Measurements from ENCODE around the gene CTNNBIP1. TPM values are rescaled to one million over a fixed set of nuclear protein-coding genes. Genes with fewer than 3 reads are reported as not detected.

Gene CTNNBIP1
- total and polyA plus RNA-seq, 2 donors (not counting 1 experiment from before 2014, with no cell fraction given): 6.9 to 8.7 TPM

- Histone ChIP-seq H4K20me1 (ENCODE audit: control insufficient read depth, insufficient read depth, low read length, poor library complexity, severe bottlenecking) (peaks cover 32% of the 10 kb centered on the region), H3K36me3 (replicated peaks in 1 of 2; ENCODE audit: control extremely low read depth in 1 of 2, control insufficient read depth in 1 of 2, extremely low read depth in 1 of 2, insufficient read depth in 2 of 2, low read length in 1 of 2) (no peaks in the 10 kb centered on the region), H3K79me2 (ENCODE audit: control insufficient read depth, insufficient read depth, low read length) (peaks cover 23% of the 10 kb centered on the region), H3K9me3 (ENCODE audit: control extremely low read depth in 1 of 3, control insufficient read depth in 2 of 3, insufficient read depth in 1 of 3, low read length in 2 of 3) (peaks cover 0 to 5% (median 0%) of the 10 kb centered on the region in 3 donors), H3K9ac (ENCODE audit: low read length) (peak overlapping the region; percentile 72), H2AFZ (ENCODE audit: insufficient read depth, low read depth, low read length, poor library complexity, severe bottlenecking) (peak overlapping the region; percentile 98), H3K4me3 (ENCODE audit: control extremely low read depth in 1 of 5, extremely low read depth in 1 of 5, insufficient read depth in 1 of 5, low read depth in 2 of 5, low read length in 4 of 5) (peak overlapping the region in 4 of 5 experiments; percentile 63 to 86 (median 66)), H3K4me2 (replicated peaks; ENCODE audit: low read depth, low read length, poor library complexity, severe bottlenecking) (peak overlapping the region; percentile 97), H3K4me1 (ENCODE audit: control insufficient read depth in 2 of 2, insufficient read depth in 2 of 2, low read length in 2 of 2) (peaks cover 38 to 39% of the 10 kb centered on the region in 2 donors), H3K27ac (ENCODE audit: low read length in 2 of 2) (peak overlapping the region; percentile 47 to 73), H3K27me3 (replicated peaks in 1 of 4; ENCODE audit: control extremely low read depth in 1 of 4, control insufficient read depth in 3 of 4, insufficient read depth in 4 of 4, low read length in 3 of 4) (no peaks in the 10 kb centered on the region)
- ChIA-PET POLR2A (no interaction called here), CTCF (no interaction called here)
- intact Hi-C loops (cut with micrococcal nuclease): loop anchor here (1.0 to 5.0 kb wide), 6 partner anchors 26 to 870 kb away; partner anchors contain the start of genes H6PD, SLC25A33 and TMEM201
- H3K9me3 Mint-ChIP-seq (ENCODE audit: insufficient read depth): no peaks in the 10 kb centered on the region
- DNase-seq (no peak), ATAC-seq (ENCODE audit: low read depth) (no peak)
- TF ChIP-seq EZH2 (IDR thresholded peaks at IDR 0.05; ENCODE audit: borderline replicate concordance, insufficient read depth, low read depth, low read length, poor library complexity, severe bottlenecking): no peak
- TF ChIP-seq, protein P1, sequence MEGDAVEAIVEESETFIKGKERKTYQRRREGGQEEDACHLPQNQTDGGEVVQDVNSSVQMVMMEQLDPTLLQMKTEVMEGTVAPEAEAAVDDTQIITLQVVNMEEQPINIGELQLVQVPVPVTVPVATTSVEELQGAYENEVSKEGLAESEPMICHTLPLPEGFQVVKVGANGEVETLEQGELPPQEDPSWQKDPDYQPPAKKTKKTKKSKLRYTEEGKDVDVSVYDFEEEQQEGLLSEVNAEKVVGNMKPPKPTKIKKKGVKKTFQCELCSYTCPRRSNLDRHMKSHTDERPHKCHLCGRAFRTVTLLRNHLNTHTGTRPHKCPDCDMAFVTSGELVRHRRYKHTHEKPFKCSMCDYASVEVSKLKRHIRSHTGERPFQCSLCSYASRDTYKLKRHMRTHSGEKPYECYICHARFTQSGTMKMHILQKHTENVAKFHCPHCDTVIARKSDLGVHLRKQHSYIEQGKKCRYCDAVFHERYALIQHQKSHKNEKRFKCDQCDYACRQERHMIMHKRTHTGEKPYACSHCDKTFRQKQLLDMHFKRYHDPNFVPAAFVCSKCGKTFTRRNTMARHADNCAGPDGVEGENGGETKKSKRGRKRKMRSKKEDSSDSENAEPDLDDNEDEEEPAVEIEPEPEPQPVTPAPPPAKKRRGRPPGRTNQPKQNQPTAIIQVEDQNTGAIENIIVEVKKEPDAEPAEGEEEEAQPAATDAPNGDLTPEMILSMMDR (IDR thresholded peaks at IDR 0.05): no peak
- 48% methylated on average over 7 of the region's 12 CpGs for WGBS (ENCODE audit: insufficient coverage)
- no peaks in the 10 kb centered on the region for H3K27me3 Mint-ChIP-seq
- peak overlapping the region; percentile 88 for H3K27ac Mint-ChIP-seq
- H3K4me1 Mint-ChIP-seq: peaks cover 39% of the 10 kb centered on the region
- H3K4me3 Mint-ChIP-seq: peak overlapping the region; percentile 85
These were observed 85.4 kb downstream of the CTNNBIP1 start for GRCh38 chr1:9824702-9825089.

DNA sequence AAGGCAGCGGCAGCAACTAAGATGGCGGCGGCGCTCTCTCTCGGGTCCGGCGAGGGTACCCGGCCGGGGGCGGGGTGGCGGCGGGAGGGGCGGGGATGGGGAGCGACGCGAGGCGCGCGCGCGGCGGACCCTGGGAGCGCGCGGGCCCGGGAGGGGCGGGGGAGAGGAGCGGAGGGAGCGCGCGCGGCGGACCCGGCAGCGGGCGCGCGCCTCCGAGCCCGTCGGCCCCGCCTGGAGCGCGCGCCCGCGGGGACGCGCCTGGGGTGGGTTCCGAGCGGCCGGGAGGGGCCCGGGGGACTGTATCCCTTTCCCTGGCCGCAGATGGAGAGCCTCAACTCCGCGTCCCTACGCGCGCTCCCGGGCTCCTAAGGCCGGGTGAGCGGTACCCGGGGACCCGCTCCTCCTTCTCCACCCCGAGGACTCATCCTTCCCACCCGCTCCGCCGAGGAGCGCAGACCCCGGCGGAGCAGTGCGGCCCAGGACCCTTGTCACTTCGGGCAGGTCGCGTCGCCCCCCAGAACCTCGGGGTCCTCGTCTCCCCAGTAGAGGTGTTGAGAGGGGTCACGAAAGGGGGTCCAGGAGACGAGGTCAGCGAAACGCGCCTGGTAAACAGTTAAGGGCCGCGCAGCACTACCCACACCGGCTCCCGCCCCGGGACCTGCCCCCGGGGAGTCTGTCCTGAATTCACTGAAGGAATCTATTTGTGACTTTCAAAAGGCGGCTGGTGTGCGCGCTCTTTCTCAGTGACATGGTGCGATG lies 85.9 kb downstream of the CTNNBIP1 start, which contains the start of gene CLSTN1:
TSS of gene CLSTN1 (minus strand) at position 23 of the 759 bp plus-strand sequence. CDS start 232 bp downstream, outside the sequence.
- Histone ChIP-seq H3K9me3 (ENCODE audit: control extremely low read depth in 1 of 3, control insufficient read depth in 2 of 3, insufficient read depth in 1 of 3, low read length in 2 of 3) (peaks cover 0 to 5% (median 0%) of the 10 kb centered on the region in 3 donors), H3K27ac (ENCODE audit: low read length in 2 of 2) (peak within 1 kb of the TSS; percentile 47 to 73), H3K4me1 (ENCODE audit: control insufficient read depth in 2 of 2, insufficient read depth in 2 of 2, low read length in 2 of 2) (peaks cover 38 to 39% of the 10 kb centered on the region in 2 donors), H3K4me2 (replicated peaks; ENCODE audit: low read depth, low read length, poor library complexity, severe bottlenecking) (peak within 1 kb of the TSS; percentile 97), H3K4me3 (ENCODE audit: control extremely low read depth in 1 of 5, extremely low read depth in 1 of 5, insufficient read depth in 1 of 5, low read depth in 2 of 5, low read length in 4 of 5) (peak within 1 kb of the TSS; percentile 71 to 86 (median 77)), H3K9ac (ENCODE audit: low read length) (peak within 1 kb of the TSS; percentile 77), H3K79me2 (ENCODE audit: control insufficient read depth, insufficient read depth, low read length) (peaks cover 29% of the 10 kb centered on the region), H4K20me1 (ENCODE audit: control insufficient read depth, insufficient read depth, low read length, poor library complexity, severe bottlenecking) (peaks cover 32% of the 10 kb centered on the region), H3K36me3 (replicated peaks in 1 of 2; ENCODE audit: control extremely low read depth in 1 of 2, control insufficient read depth in 1 of 2, extremely low read depth in 1 of 2, insufficient read depth in 2 of 2, low read length in 1 of 2) (no peaks in the 10 kb centered on the region), H2AFZ (ENCODE audit: insufficient read depth, low read depth, low read length, poor library complexity, severe bottlenecking) (peak within 1 kb of the TSS; percentile 98), H3K27me3 (replicated peaks in 1 of 4; ENCODE audit: control extremely low read depth in 1 of 4, control insufficient read depth in 3 of 4, insufficient read depth in 4 of 4, low read length in 3 of 4) (no peaks in the 10 kb centered on the region)
- Mint-ChIP-seq H3K4me3 (peak within 1 kb of the TSS; percentile 95), H3K9me3 (ENCODE audit: insufficient read depth) (no peaks in the 10 kb centered on the region), H3K27me3 (no peaks in the 10 kb centered on the region), H3K4me1 (peaks cover 41% of the 10 kb centered on the region), H3K27ac (peak within 1 kb of the TSS; percentile 94)
- DNase-seq: peak; percentile 90
- intact Hi-C loops (cut with micrococcal nuclease): loop anchor here (1.0 to 5.0 kb wide), 7 partner anchors 26 to 871 kb away; partner anchors contain the start of genes H6PD, SLC25A33 and TMEM201
- POLR2A ChIA-PET: interaction anchor here (0.7 kb wide), 1 partner anchor 180 kb away, joined by 7 read pairs; no protein-coding TSS in a partner anchor
- CTCF ChIA-PET: interaction anchor here (1.0 kb wide), 2 partner anchors 26 to 198 kb away, joined by 3 to 4 read pairs; no protein-coding TSS in a partner anchor
- TF ChIP-seq, protein P1 (IDR thresholded peaks at IDR 0.05): no peak
- TF ChIP-seq EZH2 (IDR thresholded peaks at IDR 0.05; ENCODE audit: borderline replicate concordance, insufficient read depth, low read depth, low read length, poor library complexity, severe bottlenecking): no peak
- WGBS (ENCODE audit: insufficient coverage): under 1% methylated on average over 86 of the region's 93 CpGs
- peak; percentile 79 for ATAC-seq (ENCODE audit: low read depth)
